Vagina (tissue), 2 donors: ENCODE results near the gene LGR4.

Experiments
- POLR2A ChIP-seq, 2 donors: fragments of 450-650 bp; IDR thresholded peaks; one replicate each; pipeline ENCODE4 v1.6.1; 2017; ENCODE audit warnings: antibody characterized with exemption in 2 of 2, mild to moderate bottlenecking in 2 of 2, moderate library complexity in 2 of 2
- POLR2AphosphoS5 ChIP-seq, 2 donors: sonication (generic); formaldehyde crosslinking; IDR thresholded peaks; one replicate each; pipeline ENCODE4 v1.9.0; 2017; ENCODE audit warnings: antibody characterized with exemption in 2 of 2, mild to moderate bottlenecking in 2 of 2, low read depth in 1 of 2; ENCODE audit not compliant: insufficient read depth in 1 of 2
- TF ChIP-seq, protein P1 (sequence below), 3 experiments: fragments of 450-650 bp in 2 of 3; fragments of 200-600 bp in 1 of 3; sonication (generic) in 1 of 3; IDR thresholded peaks; one replicate each; pipeline ENCODE4 v1.5.1; 2017 to 2019; ENCODE audit warnings: antibody characterized with exemption in 3 of 3, mild to moderate bottlenecking in 2 of 3, moderate library complexity in 2 of 3

DNA sequence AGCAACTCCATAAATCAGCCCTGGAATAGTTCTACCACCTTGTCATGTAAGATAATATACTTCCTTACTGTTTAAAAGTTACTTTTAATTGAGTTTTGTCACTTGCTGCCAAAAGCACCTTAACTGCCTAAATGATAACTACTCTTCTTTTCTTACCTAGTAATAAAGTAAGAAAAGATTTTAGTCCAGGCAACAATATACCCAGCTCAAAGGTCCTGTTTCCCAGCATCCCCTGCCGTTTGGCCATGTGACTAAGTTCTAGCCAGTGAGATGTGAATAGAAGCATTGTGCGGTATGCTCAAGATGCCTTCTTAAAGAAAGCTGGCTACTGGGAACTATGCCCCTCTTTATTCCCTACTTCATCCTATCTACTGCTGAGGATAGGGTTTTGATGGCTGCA is 70.1 kb downstream of the LGR4 start:
- TF ChIP-seq, protein P1, sequence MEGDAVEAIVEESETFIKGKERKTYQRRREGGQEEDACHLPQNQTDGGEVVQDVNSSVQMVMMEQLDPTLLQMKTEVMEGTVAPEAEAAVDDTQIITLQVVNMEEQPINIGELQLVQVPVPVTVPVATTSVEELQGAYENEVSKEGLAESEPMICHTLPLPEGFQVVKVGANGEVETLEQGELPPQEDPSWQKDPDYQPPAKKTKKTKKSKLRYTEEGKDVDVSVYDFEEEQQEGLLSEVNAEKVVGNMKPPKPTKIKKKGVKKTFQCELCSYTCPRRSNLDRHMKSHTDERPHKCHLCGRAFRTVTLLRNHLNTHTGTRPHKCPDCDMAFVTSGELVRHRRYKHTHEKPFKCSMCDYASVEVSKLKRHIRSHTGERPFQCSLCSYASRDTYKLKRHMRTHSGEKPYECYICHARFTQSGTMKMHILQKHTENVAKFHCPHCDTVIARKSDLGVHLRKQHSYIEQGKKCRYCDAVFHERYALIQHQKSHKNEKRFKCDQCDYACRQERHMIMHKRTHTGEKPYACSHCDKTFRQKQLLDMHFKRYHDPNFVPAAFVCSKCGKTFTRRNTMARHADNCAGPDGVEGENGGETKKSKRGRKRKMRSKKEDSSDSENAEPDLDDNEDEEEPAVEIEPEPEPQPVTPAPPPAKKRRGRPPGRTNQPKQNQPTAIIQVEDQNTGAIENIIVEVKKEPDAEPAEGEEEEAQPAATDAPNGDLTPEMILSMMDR (IDR thresholded peaks at IDR 0.05) = no peak
- TF ChIP-seq POLR2AphosphoS5 (IDR thresholded peaks at IDR 0.05; ENCODE audit: insufficient read depth in 1 of 2, low read depth in 1 of 2) (no peak), POLR2A (IDR thresholded peaks at IDR 0.05) (no peak)
